Fibroblast of mammary gland (primary cell): ENCODE results near the gene ERVMER34-1.

Experiments
- DNase-seq: peaks from one replicate; pipeline ENCODE4 v3.0.0-alpha.2; 2010; ENCODE audit warnings: low read depth
- H3K4me3 ChIP-seq: 2 replicates; pipeline ENCODE4 v1.5.1; 2011; ENCODE audit warnings: low read depth, mild to moderate bottlenecking, low read length, moderate library complexity; ENCODE audit not compliant: control insufficient read depth
- TF ChIP-seq, protein P1 (sequence below): conservative IDR thresholded peaks from 2 replicates; pipeline ENCODE4 v1.5.1; 2011; ENCODE audit warnings: low read depth, low read length, inconsistent platforms; ENCODE audit not compliant: control insufficient read depth, insufficient read depth

Gene ERVMER34-1, protein sequence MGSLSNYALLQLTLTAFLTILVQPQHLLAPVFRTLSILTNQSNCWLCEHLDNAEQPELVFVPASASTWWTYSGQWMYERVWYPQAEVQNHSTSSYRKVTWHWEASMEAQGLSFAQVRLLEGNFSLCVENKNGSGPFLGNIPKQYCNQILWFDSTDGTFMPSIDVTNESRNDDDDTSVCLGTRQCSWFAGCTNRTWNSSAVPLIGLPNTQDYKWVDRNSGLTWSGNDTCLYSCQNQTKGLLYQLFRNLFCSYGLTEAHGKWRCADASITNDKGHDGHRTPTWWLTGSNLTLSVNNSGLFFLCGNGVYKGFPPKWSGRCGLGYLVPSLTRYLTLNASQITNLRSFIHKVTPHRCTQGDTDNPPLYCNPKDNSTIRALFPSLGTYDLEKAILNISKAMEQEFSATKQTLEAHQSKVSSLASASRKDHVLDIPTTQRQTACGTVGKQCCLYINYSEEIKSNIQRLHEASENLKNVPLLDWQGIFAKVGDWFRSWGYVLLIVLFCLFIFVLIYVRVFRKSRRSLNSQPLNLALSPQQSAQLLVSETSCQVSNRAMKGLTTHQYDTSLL

DNA sequence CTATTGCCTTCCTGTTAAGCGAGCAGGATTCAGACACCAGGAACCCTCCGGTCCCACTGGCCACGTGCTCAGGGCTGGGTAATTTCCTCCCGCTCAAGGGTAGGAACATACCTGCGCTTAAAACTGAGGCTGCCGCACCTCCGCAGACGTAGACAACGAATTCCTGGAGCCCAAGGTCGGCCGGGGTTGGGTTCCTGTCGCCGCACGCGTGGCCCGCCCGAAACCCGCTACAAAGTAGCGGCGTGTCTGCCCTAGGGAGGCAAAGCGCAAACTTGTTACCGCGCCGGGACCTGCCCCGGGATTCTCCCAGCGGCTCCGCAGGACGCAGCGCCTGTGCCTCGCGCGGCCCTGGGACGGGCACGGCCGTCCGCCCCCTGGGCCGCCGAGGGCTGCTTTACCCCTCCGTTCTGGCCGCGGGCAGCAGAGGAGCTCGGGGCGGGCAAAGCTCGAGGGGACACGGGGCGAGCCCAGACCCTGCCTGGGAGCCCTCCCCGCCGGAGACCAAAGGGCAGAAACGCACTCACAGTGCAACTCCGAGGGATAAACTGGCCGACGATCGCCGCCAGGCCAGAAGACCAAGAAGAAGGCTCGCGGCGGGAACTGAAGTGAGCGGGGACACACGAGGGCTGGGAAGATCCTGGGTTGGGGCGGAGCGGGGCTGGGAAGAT is at the start of gene ERVMER34-1:
Gene ERVMER34-1 (minus strand): TSS at position 607 of the 668 bp plus-strand sequence. CDS start 5,905 bp downstream, outside the sequence.
- peak; percentile 24 for DNase-seq
- H3K4me3 ChIP-seq: peak within 1 kb of the TSS; percentile 42
- TF ChIP-seq, protein P1, sequence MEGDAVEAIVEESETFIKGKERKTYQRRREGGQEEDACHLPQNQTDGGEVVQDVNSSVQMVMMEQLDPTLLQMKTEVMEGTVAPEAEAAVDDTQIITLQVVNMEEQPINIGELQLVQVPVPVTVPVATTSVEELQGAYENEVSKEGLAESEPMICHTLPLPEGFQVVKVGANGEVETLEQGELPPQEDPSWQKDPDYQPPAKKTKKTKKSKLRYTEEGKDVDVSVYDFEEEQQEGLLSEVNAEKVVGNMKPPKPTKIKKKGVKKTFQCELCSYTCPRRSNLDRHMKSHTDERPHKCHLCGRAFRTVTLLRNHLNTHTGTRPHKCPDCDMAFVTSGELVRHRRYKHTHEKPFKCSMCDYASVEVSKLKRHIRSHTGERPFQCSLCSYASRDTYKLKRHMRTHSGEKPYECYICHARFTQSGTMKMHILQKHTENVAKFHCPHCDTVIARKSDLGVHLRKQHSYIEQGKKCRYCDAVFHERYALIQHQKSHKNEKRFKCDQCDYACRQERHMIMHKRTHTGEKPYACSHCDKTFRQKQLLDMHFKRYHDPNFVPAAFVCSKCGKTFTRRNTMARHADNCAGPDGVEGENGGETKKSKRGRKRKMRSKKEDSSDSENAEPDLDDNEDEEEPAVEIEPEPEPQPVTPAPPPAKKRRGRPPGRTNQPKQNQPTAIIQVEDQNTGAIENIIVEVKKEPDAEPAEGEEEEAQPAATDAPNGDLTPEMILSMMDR: no peak

DNA sequence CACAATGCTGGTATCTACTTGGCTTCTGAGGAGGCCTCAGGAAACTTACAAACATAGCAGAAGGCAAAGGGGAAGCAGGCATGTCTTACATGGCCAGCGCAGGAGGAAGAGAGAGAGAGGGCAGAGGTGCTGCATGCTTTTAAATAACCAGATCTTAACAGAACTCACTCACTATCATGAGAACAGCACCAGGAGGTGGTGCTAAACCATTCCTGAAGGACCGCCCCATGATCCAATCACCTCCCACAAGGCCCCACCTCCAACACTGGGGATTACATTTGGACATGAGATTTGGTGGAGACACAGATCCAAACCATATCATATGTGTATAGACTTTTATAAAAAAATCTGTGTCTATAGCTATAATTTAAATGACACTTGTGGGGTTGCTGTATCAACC is 48.6 kb upstream of the ERVMER34-1 start:
- TF ChIP-seq, protein P1: no peak
- no peak overlapping the region for H3K4me3 ChIP-seq
- peak; percentile 15 for DNase-seq

DNA sequence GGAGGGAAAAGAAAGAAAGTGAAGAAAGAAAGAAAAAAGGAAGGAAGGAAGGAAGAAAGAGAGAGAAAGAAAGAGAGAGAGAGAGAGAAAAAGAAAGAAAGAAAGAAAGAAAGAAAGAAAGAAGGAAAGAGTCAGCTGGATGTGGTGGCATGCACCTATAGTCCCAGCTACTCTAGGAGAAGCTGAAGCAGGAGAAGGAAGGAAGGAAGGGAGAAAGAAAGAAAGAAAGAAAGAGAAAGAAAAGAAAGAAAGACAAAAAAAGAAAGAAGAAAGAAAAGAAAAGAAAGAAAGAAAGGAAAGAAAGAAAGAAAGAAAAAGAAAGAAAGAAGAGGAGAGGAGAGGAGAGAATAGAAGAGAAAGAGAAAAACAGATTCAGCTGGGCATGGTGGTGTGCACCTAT is 44.3 kb upstream of the ERVMER34-1 start:
- TF ChIP-seq, protein P1: no peak
- DNase-seq: no peak
- no peak overlapping the region for H3K4me3 ChIP-seq

DNA sequence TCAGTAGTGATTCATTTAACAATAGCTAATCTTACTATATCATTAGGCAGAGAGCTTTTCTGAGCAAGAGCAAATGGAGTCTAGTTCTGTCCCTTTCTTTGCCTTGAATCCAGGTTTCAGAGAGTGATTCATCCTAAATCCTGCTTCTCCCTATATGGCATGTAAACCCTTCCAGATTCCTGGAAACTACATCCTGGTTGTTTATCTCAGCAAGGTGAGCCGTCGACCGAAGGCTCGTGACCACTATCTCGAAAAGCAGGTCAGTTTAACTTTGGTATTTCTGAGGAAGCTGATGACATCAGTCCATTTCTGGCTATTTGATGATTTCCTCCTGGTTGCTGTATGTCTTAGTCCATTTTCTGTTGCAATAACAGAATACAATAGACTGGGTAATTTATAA is 40.7 kb upstream of the ERVMER34-1 start:
- no peak overlapping the region for H3K4me3 ChIP-seq
- no peak for DNase-seq
- TF ChIP-seq, protein P1: no peak

DNA sequence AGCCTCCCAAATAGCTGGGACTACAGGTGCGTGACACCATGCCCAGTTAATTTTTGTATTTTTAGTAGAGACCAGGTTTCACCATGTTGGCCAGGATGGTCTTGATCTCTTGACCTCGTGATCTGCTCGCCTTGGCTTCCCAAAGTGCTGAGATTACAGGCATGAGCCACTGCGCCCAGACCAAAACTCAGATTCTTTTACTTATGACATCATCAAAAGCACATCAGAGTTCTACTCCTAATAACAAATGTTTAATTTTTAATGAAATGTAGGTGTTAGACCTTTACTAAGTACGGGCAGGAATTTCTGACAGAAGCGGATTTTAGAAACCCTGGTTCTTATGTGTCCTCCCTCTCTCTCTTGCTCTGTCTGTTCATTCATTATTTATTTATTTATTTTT is 38.5 kb upstream of the ERVMER34-1 start:
- DNase-seq: no peak

DNA sequence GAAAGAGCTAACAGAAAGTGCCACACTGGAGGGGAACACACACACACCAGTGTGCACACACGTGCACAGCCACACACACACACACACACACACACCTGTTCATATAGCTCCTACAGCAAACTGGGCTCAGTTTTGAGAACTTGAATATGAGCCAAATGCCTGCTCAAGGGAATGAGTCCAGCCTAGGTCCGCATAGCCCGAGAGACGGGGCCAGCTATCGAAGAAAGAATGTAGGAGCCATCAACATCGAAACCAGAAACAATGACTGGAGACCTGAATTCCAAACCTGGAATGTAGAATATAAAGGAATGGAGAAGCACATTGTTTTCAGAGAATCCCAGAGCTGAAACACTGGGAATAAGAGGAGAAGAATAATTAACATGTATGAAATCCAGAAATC is 37.6 kb upstream of the ERVMER34-1 start:
- TF ChIP-seq, protein P1: no peak

More for the DNA sequence above, 38.5 kb upstream of the ERVMER34-1 start:
- no peak overlapping the region for H3K4me3 ChIP-seq
- TF ChIP-seq, protein P1: no peak

More for the DNA sequence above, 37.6 kb upstream of the ERVMER34-1 start:
- no peak overlapping the region for H3K4me3 ChIP-seq
- no peak for DNase-seq
